ENCODE results near the gene IFT172.
"Not testable (repeated sequence)": the region's sequence is repeated elsewhere in the genome, so short reads cannot be mapped to it uniquely, and the experiment has no call there.

The IFT172 gene, protein sequence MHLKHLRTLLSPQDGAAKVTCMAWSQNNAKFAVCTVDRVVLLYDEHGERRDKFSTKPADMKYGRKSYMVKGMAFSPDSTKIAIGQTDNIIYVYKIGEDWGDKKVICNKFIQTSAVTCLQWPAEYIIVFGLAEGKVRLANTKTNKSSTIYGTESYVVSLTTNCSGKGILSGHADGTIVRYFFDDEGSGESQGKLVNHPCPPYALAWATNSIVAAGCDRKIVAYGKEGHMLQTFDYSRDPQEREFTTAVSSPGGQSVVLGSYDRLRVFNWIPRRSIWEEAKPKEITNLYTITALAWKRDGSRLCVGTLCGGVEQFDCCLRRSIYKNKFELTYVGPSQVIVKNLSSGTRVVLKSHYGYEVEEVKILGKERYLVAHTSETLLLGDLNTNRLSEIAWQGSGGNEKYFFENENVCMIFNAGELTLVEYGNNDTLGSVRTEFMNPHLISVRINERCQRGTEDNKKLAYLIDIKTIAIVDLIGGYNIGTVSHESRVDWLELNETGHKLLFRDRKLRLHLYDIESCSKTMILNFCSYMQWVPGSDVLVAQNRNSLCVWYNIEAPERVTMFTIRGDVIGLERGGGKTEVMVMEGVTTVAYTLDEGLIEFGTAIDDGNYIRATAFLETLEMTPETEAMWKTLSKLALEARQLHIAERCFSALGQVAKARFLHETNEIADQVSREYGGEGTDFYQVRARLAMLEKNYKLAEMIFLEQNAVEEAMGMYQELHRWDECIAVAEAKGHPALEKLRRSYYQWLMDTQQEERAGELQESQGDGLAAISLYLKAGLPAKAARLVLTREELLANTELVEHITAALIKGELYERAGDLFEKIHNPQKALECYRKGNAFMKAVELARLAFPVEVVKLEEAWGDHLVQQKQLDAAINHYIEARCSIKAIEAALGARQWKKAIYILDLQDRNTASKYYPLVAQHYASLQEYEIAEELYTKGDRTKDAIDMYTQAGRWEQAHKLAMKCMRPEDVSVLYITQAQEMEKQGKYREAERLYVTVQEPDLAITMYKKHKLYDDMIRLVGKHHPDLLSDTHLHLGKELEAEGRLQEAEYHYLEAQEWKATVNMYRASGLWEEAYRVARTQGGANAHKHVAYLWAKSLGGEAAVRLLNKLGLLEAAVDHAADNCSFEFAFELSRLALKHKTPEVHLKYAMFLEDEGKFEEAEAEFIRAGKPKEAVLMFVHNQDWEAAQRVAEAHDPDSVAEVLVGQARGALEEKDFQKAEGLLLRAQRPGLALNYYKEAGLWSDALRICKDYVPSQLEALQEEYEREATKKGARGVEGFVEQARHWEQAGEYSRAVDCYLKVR (N-terminal part only)

GRCh38 chr2:27489498-27490397 is at the start of gene IFT172:
Gene IFT172, minus strand, starts transcription at chr2:27489743. Its CDS starts 90 bp downstream, at chr2:27489653.
- DNase-seq (ENCODE audit: low spot score), result peak; percentile 94

DNA sequence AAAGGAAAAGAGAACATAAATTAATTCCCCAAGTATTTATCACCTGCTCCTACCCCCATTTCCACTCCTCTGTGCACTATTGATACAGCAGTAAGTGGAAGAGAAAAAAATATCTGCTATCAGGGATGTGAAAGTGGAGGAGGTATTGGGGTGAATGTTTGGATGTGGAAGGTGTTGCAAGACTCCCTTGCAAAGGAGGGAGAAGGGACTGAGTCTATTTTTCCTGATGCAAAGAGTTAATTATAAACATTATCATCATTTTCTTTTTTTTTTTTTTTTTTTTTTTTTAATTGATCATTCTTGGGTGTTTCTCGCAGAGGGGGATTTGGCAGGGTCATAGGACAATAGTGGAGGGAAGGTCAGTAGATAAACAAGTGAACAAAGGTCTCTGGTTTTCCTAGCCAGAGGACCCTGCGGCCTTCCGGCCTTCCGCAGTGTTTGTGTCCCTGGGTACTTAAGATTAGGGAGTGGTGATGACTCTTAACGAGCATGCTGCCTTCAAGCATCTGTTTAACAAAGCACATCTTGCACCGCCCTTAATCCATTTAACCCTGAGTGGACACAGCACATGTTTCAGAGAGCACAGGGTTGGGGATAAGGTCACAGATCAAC is 49.4 kb upstream of the IFT172 start:
- not testable (repeated sequence) for DNase-seq (ENCODE audit: low spot score)

GRCh38 chr2:27537287-27537686 is 47.7 kb upstream of the IFT172 start:
- no peak for DNase-seq (ENCODE audit: low spot score)

DNA sequence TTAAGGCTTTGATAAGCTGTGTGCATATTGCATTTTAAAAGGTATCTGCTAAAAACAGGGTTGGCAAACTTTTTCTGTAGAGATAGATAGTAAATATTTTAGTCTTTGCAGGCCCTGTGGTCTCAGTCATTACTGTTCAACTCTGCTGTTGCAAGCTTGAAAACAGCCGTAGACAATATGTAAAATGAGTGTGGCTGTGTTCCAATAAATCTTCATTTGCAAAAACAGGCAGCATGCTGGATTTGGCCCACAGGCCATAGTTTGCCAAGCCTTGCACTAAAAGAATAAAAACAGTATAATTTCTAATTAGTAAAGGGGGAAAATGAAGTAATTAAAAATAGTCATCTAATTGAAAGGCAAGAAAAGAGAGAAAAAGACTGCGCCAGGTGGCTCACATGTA is 42.4 kb upstream of the IFT172 start:
- DNase-seq (ENCODE audit: low spot score), result no peak

- DNase-seq (ENCODE audit: low spot score), result no peak
Measured at GRCh38 chr2:27527182-27527581, 37.6 kb upstream of the IFT172 start.

- DNase-seq (ENCODE audit: low spot score), result no peak
Measured at GRCh38 chr2:27522400-27522945, 32.9 kb upstream of the IFT172 start.

DNA sequence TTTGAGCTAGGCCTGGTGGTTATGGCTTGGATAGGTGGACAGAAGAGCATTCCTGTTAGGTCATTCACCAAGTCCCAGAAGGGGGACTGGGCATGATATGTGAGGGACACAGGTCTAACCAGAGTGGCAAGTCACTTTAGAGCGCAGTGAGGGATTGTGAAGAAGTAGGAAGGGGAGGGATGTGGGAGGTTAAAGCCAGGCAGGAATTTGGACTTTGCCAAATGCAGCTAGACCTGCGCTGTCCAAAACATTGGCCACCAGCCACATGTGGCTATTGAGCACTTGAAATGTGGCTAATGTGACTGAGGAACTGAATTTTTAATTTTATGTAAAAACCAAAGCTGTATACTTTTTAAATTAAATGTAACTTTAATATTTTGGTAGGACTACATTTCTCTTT is 30.8 kb upstream of the IFT172 start:
- no peak for DNase-seq (ENCODE audit: low spot score)

DNA sequence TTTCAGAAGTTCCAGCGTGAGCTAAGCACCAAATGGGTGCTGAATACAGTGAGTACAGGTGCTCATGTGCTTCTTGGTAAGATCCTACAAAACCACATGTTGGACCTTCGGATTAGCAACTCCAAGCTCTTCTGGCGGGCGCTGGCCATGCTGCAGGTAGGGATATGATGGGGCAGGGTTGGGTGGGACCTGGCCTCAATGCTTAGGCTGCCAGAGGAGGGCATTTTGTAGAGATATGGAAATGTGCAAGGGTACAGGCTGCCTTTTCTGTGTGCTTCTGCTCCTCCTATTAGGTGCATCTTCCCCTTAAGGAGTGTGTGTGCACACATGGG is 29.2 kb upstream of the IFT172 start:
- no peak for DNase-seq (ENCODE audit: low spot score)

- no peak for DNase-seq (ENCODE audit: low spot score)
Measured at GRCh38 chr2:27518113-27518781, 28.7 kb upstream of the IFT172 start.

DNA sequence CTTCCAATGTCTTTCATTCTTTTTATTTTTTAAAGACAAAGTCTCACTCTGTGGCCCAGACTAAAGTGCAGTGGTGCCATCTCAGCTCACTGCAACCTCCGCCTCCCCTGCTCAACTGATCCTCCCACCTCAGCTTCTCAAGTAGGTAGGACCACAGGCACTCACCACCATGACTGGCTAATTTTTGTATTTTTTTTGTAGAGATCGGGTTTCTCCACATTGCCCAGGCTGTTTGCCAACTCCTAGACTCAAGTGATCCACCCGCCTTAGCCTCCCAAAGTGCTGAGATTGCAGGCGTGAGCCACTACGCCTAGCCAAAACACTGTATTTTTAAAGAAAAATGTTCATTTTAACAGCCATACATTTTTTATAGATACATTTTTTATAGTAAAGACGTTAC is 19.8 kb upstream of the IFT172 start:
- no peak for DNase-seq (ENCODE audit: low spot score)

- no peak for DNase-seq (ENCODE audit: low spot score)
Measured at GRCh38 chr2:27507293-27507692, 17.8 kb upstream of the IFT172 start.

DNA sequence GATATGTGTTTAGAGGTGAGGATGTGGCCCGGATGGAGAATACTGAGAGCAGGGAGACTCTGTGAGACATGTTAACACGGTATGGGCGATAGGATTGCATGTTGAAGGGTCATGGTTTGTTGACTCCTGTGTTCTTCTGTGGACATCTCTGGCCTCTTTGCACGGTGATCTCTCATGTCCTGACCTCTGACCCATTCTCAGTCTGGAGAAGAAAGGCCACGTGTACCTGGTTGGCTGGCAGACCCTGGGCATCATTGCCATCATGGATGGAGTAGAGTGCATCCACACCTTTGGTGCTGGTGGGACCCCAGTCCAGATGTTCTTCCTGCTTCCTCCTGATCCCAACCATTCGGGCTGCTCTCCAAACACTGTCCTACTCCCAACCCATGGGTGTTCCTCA is 17.0 kb upstream of the IFT172 start:
- DNase-seq (ENCODE audit: low spot score), result no peak

- DNase-seq (ENCODE audit: low spot score), result no peak
Measured at GRCh38 chr2:27502142-27502541, 12.6 kb upstream of the IFT172 start.

GRCh38 chr2:27501042-27501441 is 11.5 kb upstream of the IFT172 start:
- no peak for DNase-seq (ENCODE audit: low spot score)

DNA sequence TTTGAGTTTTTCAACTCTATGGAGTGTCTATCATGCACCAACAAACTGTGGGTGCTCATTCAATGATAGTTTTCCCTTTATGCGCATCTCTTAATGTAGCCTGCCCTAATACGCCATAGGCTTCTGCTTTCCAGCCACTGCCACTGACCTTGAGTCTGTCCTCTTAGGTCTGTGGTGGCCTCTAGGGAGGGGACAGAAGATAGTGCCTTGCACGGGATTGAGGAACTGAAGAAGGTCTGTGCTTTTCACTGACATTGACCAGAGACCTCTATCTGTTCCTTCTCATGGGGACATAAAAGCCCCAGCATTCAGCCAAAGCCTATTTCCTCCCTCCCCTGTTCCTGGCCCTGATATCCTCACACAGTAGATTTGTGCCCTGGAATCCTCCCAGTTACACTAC is 9.4 kb upstream of the IFT172 start:
- DNase-seq (ENCODE audit: low spot score), result no peak

DNA sequence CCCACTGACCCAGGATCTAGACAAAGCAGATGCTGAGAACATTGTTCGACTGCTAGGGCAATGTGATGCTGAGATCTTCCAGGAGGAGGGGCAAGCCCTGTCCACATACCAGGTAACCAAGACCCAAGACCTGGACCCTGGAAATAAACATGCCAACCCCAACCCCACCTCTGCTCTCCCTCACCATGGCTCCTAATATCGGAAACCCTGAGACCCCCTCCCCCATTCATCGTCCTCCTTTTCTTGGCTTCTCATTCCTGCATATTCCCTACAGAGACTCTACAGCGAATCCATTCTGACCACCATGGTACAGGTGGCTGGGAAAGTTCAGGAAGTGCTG is 7.7 kb upstream of the IFT172 start:
- DNase-seq (ENCODE audit: low spot score), result no peak

DNA sequence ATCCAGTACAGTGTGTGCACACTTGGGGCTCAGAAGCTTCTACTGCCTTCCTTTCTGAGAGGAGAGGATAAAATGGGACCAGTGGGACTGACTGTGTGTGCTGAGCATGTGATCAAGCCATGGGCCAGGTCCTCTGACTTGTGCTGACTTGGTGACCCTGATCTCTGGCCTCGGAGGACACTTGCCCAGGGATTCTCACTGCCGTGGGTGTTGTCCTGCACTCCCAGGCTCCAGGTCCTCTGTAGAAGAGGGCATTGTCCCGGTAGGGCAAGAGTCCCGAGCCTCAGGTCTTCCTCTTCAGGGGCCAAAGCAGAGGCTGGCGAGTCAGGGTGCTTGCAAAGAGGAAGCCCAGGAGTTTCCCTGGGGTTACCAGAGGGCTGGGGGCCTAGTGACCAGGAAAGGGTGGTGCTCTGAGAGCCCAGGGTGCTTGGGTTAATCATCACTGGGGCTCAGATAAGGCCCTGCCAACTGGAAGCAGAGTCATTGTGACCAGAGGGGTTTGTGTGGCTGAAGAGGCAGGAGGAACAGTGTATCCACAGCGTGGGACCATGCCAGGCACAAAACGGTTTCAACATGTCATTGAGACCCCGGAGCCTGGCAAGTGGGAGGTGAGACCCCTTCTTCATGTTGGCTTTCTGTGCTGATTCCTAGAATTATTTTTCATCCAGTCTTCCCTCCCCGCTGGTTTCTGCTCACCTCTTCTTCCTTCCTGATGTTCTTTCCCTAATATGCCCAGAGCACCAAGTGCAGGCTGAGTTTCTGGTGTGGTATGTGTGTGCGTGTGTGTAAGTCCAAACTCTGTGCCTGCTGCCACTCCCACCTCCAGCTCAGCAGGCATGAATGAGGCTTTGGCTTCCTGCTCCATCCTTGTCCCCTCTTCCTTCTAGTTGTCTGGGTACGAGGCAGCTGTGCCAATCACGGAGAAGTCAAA is 7.1 kb upstream of the IFT172 start, which contains the start of gene GCKR:
GCKR (plus strand) TSS at position 483 of the 931 bp plus-strand sequence; CDS start at position 549, 66 bp downstream.
- no peak for DNase-seq (ENCODE audit: low spot score)

DNA sequence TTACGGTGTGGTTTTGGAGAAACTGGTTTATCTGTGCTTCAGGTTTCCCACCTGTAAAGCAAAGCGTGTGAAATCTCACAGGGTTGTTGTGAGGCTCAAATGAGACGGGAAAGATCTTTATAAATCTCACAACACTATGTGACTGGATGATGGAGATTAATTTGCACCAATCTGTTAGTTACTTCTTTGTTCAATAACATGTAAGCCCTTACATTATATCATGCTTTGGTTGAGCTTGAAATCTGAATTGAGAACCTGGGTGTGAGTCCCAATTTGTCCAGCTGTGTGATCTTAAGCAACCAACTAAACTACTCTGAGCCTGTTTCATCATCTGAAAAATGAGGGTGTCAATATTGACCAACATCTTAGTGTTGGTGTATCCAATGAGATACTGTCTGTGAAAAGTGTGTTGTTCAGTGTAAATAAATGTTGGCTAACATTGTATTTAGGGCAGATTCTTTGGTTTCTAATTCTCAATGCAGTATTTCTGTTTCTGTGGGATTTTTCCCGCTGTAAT is 6.4 kb upstream of the IFT172 start:
- DNase-seq (ENCODE audit: low spot score), result no peak
